Nephron (organoid): ENCODE measurements around the gene CEACAM1.
"Not testable (repeated sequence)": the region's sequence is repeated elsewhere in the genome, so short reads cannot be mapped to it uniquely, and the experiment has no call there.

Source experiments
- H3K27ac Mint-ChIP-seq, 3 experiments: 2 replicates each; pipeline ENCODE4 v1.8.0; 2020; ENCODE audit warnings: mixed read lengths in 3 of 3, mild to moderate bottlenecking in 2 of 3, moderate library complexity in 1 of 3
- H3K27me3 Mint-ChIP-seq: 2 replicates; pipeline ENCODE4 v1.8.0; 2021; ENCODE audit warnings: low read depth, mild to moderate bottlenecking, moderate library complexity, mixed read lengths
- H3K36me3 Mint-ChIP-seq: 2 replicates; pipeline ENCODE4 v1.8.0; 2020; ENCODE audit warnings: low read depth, mixed read lengths
- H3K4me1 Mint-ChIP-seq: 2 replicates; pipeline ENCODE4 v1.8.0; 2020; ENCODE audit warnings: mixed read lengths
- H3K4me3 Mint-ChIP-seq, 3 experiments: 2 replicates each; pipeline ENCODE4 v1.8.0; 2020; ENCODE audit warnings: mild to moderate bottlenecking in 3 of 3, mixed read lengths in 3 of 3, moderate library complexity in 2 of 3
- H3K9me3 Mint-ChIP-seq: 2 replicates; pipeline ENCODE4 v1.8.0; 2020; ENCODE audit warnings: mixed read lengths
- TF ChIP-seq, protein P1 (sequence below), 3 experiments: fragments of 200-600 bp; sonication (generic); IDR thresholded peaks; one replicate each; pipeline ENCODE4 v1.5.0; 2021; ENCODE audit warnings: antibody characterized with exemption in 3 of 3; ENCODE audit not compliant: unreplicated experiment in 3 of 3

CEACAM1 gene

DNA sequence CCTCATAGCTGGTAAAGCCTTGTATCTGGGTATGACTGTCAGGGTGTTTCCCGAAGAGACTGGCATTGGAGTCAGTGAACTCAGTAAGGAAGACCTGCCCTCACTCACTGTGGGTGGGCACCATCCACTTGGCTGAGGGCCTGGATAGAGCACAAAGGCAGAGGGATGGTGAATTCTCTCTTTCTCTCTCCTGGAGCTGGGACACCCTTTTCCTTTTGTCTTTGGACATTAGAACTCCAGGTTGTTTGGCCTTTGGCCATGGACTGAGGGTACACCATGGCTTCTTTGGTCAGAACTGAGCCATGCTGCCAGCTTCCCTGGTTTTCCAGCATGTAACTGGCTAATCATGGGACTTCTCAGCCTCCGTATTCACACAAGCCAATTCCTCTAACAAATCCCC, 4.6 kb upstream of the CEACAM1 start:
- no peak overlapping the region for H3K4me3 Mint-ChIP-seq
- peaks cover 4% of the 10 kb centered on the region for H3K27me3 Mint-ChIP-seq
- H3K4me1 Mint-ChIP-seq = no peaks in the 10 kb centered on the region
- TF ChIP-seq, protein P1, sequence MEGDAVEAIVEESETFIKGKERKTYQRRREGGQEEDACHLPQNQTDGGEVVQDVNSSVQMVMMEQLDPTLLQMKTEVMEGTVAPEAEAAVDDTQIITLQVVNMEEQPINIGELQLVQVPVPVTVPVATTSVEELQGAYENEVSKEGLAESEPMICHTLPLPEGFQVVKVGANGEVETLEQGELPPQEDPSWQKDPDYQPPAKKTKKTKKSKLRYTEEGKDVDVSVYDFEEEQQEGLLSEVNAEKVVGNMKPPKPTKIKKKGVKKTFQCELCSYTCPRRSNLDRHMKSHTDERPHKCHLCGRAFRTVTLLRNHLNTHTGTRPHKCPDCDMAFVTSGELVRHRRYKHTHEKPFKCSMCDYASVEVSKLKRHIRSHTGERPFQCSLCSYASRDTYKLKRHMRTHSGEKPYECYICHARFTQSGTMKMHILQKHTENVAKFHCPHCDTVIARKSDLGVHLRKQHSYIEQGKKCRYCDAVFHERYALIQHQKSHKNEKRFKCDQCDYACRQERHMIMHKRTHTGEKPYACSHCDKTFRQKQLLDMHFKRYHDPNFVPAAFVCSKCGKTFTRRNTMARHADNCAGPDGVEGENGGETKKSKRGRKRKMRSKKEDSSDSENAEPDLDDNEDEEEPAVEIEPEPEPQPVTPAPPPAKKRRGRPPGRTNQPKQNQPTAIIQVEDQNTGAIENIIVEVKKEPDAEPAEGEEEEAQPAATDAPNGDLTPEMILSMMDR (IDR thresholded peaks at IDR 0.05; ENCODE audit: unreplicated experiment in 3 of 3) = no peak
- H3K27ac Mint-ChIP-seq = no peak overlapping the region
- H3K36me3 Mint-ChIP-seq = no peaks in the 10 kb centered on the region
- no peaks in the 10 kb centered on the region for H3K9me3 Mint-ChIP-seq

DNA sequence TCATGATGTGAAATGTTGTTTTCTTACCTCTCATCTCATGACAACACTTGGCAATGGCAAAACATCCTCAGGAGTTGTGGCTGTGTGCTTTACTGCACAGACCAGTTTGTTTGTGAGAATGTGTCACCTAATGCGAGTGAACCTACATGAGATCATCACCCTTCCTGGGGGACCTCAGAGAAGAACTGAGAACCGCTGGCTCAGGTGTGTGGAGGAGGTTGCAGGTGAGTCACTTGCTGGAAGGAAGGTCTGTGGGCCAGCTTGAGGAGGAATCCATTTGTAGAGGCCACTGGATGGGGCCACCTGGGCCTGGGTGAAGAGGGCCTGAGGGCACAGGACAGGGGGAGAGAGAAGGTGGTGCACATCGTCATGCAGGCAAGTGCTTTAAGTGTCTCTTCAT, 3.0 kb upstream of the CEACAM1 start:
- no peaks in the 10 kb centered on the region for H3K9me3 Mint-ChIP-seq
- TF ChIP-seq, protein P1 (IDR thresholded peaks at IDR 0.05; ENCODE audit: unreplicated experiment in 3 of 3) = no peak
- no peaks in the 10 kb centered on the region for H3K36me3 Mint-ChIP-seq
- H3K27me3 Mint-ChIP-seq = peaks cover 4% of the 10 kb centered on the region
- H3K27ac Mint-ChIP-seq = no peak overlapping the region
- H3K4me3 Mint-ChIP-seq = no peak overlapping the region
- H3K4me1 Mint-ChIP-seq = no peaks in the 10 kb centered on the region

DNA sequence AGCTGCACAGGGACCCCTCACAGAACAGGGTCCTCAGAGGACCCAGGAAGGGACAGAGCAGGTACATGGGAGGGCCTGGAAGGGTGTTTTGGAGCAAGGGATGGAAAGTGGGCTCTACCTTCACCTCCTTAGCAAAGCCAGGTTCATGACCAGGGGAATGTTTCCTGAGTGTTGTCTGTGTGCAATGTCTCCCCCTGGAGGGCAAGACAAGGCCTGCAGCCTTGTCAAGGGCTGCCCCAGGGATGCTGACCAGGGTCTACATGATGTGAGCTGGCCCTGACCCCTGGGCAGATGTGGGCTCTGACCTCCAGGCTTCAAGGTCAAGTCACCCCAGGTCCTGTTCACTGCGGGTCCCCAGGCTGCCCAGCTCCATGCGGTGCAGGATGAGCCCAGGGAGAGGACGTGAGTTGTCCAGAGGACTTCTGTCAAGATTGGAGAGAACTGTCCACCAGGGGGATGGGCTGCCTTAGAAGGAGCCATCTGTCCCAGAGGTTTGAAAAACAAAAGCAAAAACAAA, 1.0 kb upstream of the CEACAM1 start:
- TF ChIP-seq, protein P1 (IDR thresholded peaks at IDR 0.05; ENCODE audit: unreplicated experiment in 3 of 3) = peak; percentile 75 to 83 (median 79)
- Mint-ChIP-seq H3K27me3 (peaks cover 4% of the 10 kb centered on the region), H3K4me1 (no peaks in the 10 kb centered on the region), H3K9me3 (no peaks in the 10 kb centered on the region), H3K27ac (no peak overlapping the region), H3K4me3 (no peak overlapping the region), H3K36me3 (no peaks in the 10 kb centered on the region)

DNA sequence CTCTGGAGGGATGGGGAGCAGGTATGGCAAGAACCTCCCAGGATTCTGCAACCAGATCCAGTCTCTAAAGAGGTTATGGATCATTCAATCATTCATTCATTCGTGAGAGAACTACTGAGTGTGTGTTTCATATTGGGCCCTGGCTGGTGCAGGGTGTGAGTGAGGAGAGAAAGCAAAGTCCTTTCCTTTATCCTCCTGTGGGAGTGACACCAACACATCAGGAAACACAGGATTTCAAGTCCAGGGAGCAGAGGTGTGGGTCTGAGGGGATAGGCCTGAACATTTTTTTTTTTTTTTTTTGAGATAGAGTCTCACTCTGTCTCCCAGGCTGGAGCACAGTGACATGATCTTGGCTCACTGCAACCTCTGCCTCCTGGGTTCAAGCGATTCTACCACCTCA, 3.3 kb downstream of the CEACAM1 start:
- TF ChIP-seq, protein P1 (IDR thresholded peaks at IDR 0.05; ENCODE audit: unreplicated experiment in 3 of 3) = no peak
- Mint-ChIP-seq H3K4me1 (no peaks in the 10 kb centered on the region), H3K4me3 (no peak overlapping the region), H3K27me3 (no peaks in the 10 kb centered on the region), H3K27ac (no peak overlapping the region), H3K36me3 (no peaks in the 10 kb centered on the region), H3K9me3 (no peaks in the 10 kb centered on the region)

DNA sequence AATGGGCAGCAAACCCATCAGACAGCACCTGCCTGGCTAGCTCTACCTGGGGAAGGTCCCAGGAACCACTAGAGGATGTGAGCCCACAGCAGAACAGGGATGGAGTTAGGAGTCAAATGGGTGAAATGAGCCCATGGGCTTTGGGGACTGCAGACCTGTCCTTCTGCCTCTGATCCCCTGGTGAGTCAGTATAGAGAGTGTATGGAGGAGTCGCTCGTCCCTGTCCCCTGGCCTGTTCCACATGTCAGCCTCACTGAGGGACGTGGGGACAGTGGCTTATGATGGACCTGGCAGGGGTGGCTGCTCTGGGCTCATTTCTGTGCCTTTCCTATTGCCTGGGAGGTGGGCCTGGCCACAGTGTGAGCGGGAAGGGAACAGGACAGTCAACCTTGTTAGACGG, 4.0 kb downstream of the CEACAM1 start:
- no peak overlapping the region for H3K4me3 Mint-ChIP-seq
- no peaks in the 10 kb centered on the region for H3K36me3 Mint-ChIP-seq
- no peaks in the 10 kb centered on the region for H3K4me1 Mint-ChIP-seq
- H3K27ac Mint-ChIP-seq = no peak overlapping the region
- H3K9me3 Mint-ChIP-seq = no peaks in the 10 kb centered on the region
- H3K27me3 Mint-ChIP-seq = no peaks in the 10 kb centered on the region
- TF ChIP-seq, protein P1 (IDR thresholded peaks at IDR 0.05; ENCODE audit: unreplicated experiment in 3 of 3) = no peak

DNA sequence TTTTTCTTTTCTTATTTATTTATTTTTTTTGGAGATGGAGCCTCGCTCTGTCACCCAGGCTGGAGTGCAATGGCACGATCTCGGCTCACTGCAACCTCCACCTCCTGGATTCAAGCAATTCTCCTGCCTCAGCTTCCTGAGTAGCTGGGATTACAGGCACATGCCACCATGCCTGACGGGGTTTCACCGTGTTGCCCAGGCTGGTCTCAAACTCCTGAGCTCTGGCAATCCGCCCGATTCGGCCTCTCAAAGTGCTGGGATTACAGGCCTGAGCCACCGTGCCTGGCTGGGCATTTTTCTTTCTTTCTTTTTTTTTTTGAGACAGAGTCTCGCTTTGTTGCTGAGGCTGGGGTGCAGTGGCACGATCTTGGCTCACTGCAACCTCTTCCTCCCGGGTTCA, 6.0 kb downstream of the CEACAM1 start:
- H3K27me3 Mint-ChIP-seq, H3K9me3 Mint-ChIP-seq, H3K27ac Mint-ChIP-seq, H3K36me3 Mint-ChIP-seq, H3K4me1 Mint-ChIP-seq, H3K4me3 Mint-ChIP-seq: not testable (repeated sequence)
